ENCODE results near the gene GIPC1.

- TF ChIP-seq EZH2 (IDR thresholded peaks at IDR 0.05; ENCODE audit: insufficient read depth, poor library complexity, severe bottlenecking): no peak
- TF ChIP-seq EZH2phosphoT487 (IDR thresholded peaks at IDR 0.05; ENCODE audit: insufficient read depth, low read depth): no peak
Observed at GRCh38 chr19:14482172-14482941, 13.6 kb downstream of the GIPC1 start.
